ENCODE data around the gene DENND1A.

Gene DENND1A

GRCh38 chr9:123361086-123361730, 568.7 kb downstream of the DENND1A start:
- Histone ChIP-seq H3K4me1 (ENCODE audit: insufficient read depth, low read length, poor library complexity, severe bottlenecking) (peaks cover 48% of the 10 kb centered on the region), H4K20me1 (ENCODE audit: insufficient read depth, low read length, poor library complexity, severe bottlenecking) (no peaks in the 10 kb centered on the region), H3K9ac (ENCODE audit: low read depth, low read length, poor library complexity, severe bottlenecking) (peak overlapping the region; percentile 70), H3K9me2 (replicated peaks; ENCODE audit: low read depth, low read length) (no peaks in the 10 kb centered on the region), H3K9me3 (ENCODE audit: insufficient read depth, low read depth, low read length) (no peaks in the 10 kb centered on the region), H3K79me2 (ENCODE audit: insufficient read depth, low read length) (no peaks in the 10 kb centered on the region), H3K36me3 (ENCODE audit: insufficient read depth, low read length) (no peaks in the 10 kb centered on the region), H3K4me3 (ENCODE audit: low read length, poor library complexity, severe bottlenecking) (no peak overlapping the region), H3K27me3 (ENCODE audit: insufficient read depth, low read length, poor library complexity, severe bottlenecking) (no peaks in the 10 kb centered on the region), H2AFZ (ENCODE audit: low read length) (no peak overlapping the region), H3F3A (ENCODE audit: low read depth) (no peaks in the 10 kb centered on the region), H3K4me2 (ENCODE audit: low read depth, low read length, poor library complexity, severe bottlenecking) (peak overlapping the region; percentile 69)
- TF ChIP-seq CTCF (conservative IDR thresholded peaks at IDR 0.05; ENCODE audit: low read length) (no peak), EZH2phosphoT487 (IDR thresholded peaks at IDR 0.05; ENCODE audit: borderline replicate concordance) (no peak)

GRCh38 chr9:123360161-123361085, 569.5 kb downstream of the DENND1A start:
- Histone ChIP-seq H3F3A (ENCODE audit: low read depth) (no peaks in the 10 kb centered on the region), H3K9me3 (ENCODE audit: insufficient read depth, low read depth, low read length) (no peaks in the 10 kb centered on the region), H3K9ac (ENCODE audit: low read depth, low read length, poor library complexity, severe bottlenecking) (peak overlapping the region; percentile 70), H3K4me1 (ENCODE audit: insufficient read depth, low read length, poor library complexity, severe bottlenecking) (peaks cover 48% of the 10 kb centered on the region), H3K79me2 (ENCODE audit: insufficient read depth, low read length) (no peaks in the 10 kb centered on the region), H3K4me3 (ENCODE audit: low read length, poor library complexity, severe bottlenecking) (peak overlapping the region; percentile 41), H3K4me2 (ENCODE audit: low read depth, low read length, poor library complexity, severe bottlenecking) (peak overlapping the region; percentile 69), H3K27me3 (ENCODE audit: insufficient read depth, low read length, poor library complexity, severe bottlenecking) (no peaks in the 10 kb centered on the region), H3K36me3 (ENCODE audit: insufficient read depth, low read length) (no peaks in the 10 kb centered on the region), H4K20me1 (ENCODE audit: insufficient read depth, low read length, poor library complexity, severe bottlenecking) (no peaks in the 10 kb centered on the region), H2AFZ (ENCODE audit: low read length) (peak overlapping the region; percentile 72), H3K9me2 (replicated peaks; ENCODE audit: low read depth, low read length) (no peaks in the 10 kb centered on the region)
- no peak for TF ChIP-seq EZH2phosphoT487 (IDR thresholded peaks at IDR 0.05; ENCODE audit: borderline replicate concordance)
- no peak for TF ChIP-seq CTCF (conservative IDR thresholded peaks at IDR 0.05; ENCODE audit: low read length)

GRCh38 chr9:123359546-123359945, 570.4 kb downstream of the DENND1A start:
- Histone ChIP-seq H2AFZ (ENCODE audit: low read length) (no peak overlapping the region), H3K36me3 (ENCODE audit: insufficient read depth, low read length) (no peaks in the 10 kb centered on the region), H3K4me3 (ENCODE audit: low read length, poor library complexity, severe bottlenecking) (peak overlapping the region; percentile 1), H3K4me2 (ENCODE audit: low read depth, low read length, poor library complexity, severe bottlenecking) (peak overlapping the region; percentile 69), H3K9me3 (ENCODE audit: insufficient read depth, low read depth, low read length) (no peaks in the 10 kb centered on the region), H3K27me3 (ENCODE audit: insufficient read depth, low read length, poor library complexity, severe bottlenecking) (no peaks in the 10 kb centered on the region), H3K79me2 (ENCODE audit: insufficient read depth, low read length) (no peaks in the 10 kb centered on the region), H4K20me1 (ENCODE audit: insufficient read depth, low read length, poor library complexity, severe bottlenecking) (no peaks in the 10 kb centered on the region), H3K4me1 (ENCODE audit: insufficient read depth, low read length, poor library complexity, severe bottlenecking) (peaks cover 48% of the 10 kb centered on the region), H3K9ac (ENCODE audit: low read depth, low read length, poor library complexity, severe bottlenecking) (peak overlapping the region; percentile 37), H3F3A (ENCODE audit: low read depth) (no peaks in the 10 kb centered on the region), H3K9me2 (replicated peaks; ENCODE audit: low read depth, low read length) (no peaks in the 10 kb centered on the region)
- TF ChIP-seq CTCF (conservative IDR thresholded peaks at IDR 0.05; ENCODE audit: low read length): no peak
- no peak for TF ChIP-seq EZH2phosphoT487 (IDR thresholded peaks at IDR 0.05; ENCODE audit: borderline replicate concordance)
